ENCODE data around the gene METTL8.

Gene METTL8

GRCh38 chr2:171433763-171434012, at the start of gene METTL8:
METTL8 (minus strand) TSS chr2:171433990; CDS start chr2:171392185, 41,805 bp downstream.
- DNase-seq (ENCODE audit: low read depth in 3 of 3), result no peak

GRCh38 chr2:171482877-171483276, 49.1 kb upstream of the METTL8 start:
- DNase-seq (ENCODE audit: low read depth in 3 of 3), result no peak

- DNase-seq (ENCODE audit: low read depth in 3 of 3), result no peak
Measured at GRCh38 chr2:171482308-171482707, 48.5 kb upstream of the METTL8 start.

- DNase-seq (ENCODE audit: low read depth in 3 of 3), result no peak
Measured at GRCh38 chr2:171480908-171481307, 47.1 kb upstream of the METTL8 start.

- no peak for DNase-seq (ENCODE audit: low read depth in 3 of 3)
Measured at GRCh38 chr2:171479154-171479814, 45.5 kb upstream of the METTL8 start.

GRCh38 chr2:171478345-171478744, 44.6 kb upstream of the METTL8 start:
- DNase-seq (ENCODE audit: low read depth in 3 of 3), result no peak

- DNase-seq (ENCODE audit: low read depth in 3 of 3), result no peak
Measured at GRCh38 chr2:171475979-171476378, 42.2 kb upstream of the METTL8 start.

- no peak for DNase-seq (ENCODE audit: low read depth in 3 of 3)
Measured at GRCh38 chr2:171470129-171470528, 36.3 kb upstream of the METTL8 start.

- no peak for DNase-seq (ENCODE audit: low read depth in 3 of 3)
Measured at GRCh38 chr2:171469176-171469575, 35.4 kb upstream of the METTL8 start.

GRCh38 chr2:171460537-171460936, 26.7 kb upstream of the METTL8 start:
- no peak for DNase-seq (ENCODE audit: low read depth in 3 of 3)

- DNase-seq (ENCODE audit: low read depth in 3 of 3), result no peak
Measured at GRCh38 chr2:171459498-171459897, 25.7 kb upstream of the METTL8 start.

- no peak for DNase-seq (ENCODE audit: low read depth in 3 of 3)
Measured at GRCh38 chr2:171452773-171453172, 19.0 kb upstream of the METTL8 start.

- DNase-seq (ENCODE audit: low read depth in 3 of 3), result no peak
Measured at GRCh38 chr2:171451074-171451473, 17.3 kb upstream of the METTL8 start.

GRCh38 chr2:171447675-171448074, 13.9 kb upstream of the METTL8 start:
- DNase-seq (ENCODE audit: low read depth in 3 of 3), result no peak

GRCh38 chr2:171441470-171441869, 7.7 kb upstream of the METTL8 start:
- no peak for DNase-seq (ENCODE audit: low read depth in 3 of 3)

GRCh38 chr2:171436307-171436706, 2.5 kb upstream of the METTL8 start:
- DNase-seq (ENCODE audit: low read depth in 3 of 3), result no peak

GRCh38 chr2:171434013-171434989, 511 bp upstream of the METTL8 start, which contains the start of gene DCAF17:
DCAF17 (plus strand) TSS chr2:171434226; CDS start chr2:171434578, 352 bp downstream.
- peak; percentile 82 to 91 (median 84) for DNase-seq (ENCODE audit: low read depth in 3 of 3)

GRCh38 chr2:171432969-171433762, 624 bp downstream of the METTL8 start:
- DNase-seq (ENCODE audit: low read depth in 3 of 3), result peak; percentile 9 to 22 (median 12)

GRCh38 chr2:171432206-171432968, 1.4 kb downstream of the METTL8 start:
- DNase-seq (ENCODE audit: low read depth in 3 of 3), result no peak

GRCh38 chr2:171431677-171432167, 2.1 kb downstream of the METTL8 start:
- DNase-seq (ENCODE audit: low read depth in 3 of 3), result no peak
